Embryonic facial prominence (tissue), 1 donor: ENCODE measurements around the gene NEXN.

Source experiments
- DNase-seq: peaks from one replicate; pipeline ENCODE4 v3.0.0-alpha.2; 2016; ENCODE audit errors: extremely low spot score

Gene NEXN

GRCh38 chr1:77888081-77888780 is at the start of gene NEXN:
Gene NEXN, plus strand, starts transcription at chr1:77888624. Its CDS starts 27,483 bp downstream, at chr1:77916107.
- peak; percentile 59 for DNase-seq

DNA sequence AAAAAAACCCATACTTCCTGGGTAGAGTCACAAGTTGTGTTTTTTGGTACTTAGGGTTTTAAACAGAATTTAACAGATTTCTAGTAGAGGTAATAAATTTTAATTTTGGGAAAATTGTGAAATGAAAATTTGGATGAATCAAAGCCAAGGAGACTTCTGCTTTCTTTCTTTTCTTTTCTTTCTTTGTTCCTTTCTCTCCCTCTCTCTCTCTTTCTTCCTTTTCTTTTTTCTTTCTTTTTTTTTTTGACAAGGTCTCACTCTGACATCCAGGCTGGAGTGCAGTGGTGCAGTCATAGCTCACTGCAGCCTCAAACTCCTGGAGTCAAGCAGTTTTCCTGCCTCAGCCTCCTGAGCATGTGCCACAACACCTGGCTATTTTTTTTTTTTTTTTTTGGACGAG is 46.9 kb upstream of the NEXN start:
- DNase-seq: no peak

DNA sequence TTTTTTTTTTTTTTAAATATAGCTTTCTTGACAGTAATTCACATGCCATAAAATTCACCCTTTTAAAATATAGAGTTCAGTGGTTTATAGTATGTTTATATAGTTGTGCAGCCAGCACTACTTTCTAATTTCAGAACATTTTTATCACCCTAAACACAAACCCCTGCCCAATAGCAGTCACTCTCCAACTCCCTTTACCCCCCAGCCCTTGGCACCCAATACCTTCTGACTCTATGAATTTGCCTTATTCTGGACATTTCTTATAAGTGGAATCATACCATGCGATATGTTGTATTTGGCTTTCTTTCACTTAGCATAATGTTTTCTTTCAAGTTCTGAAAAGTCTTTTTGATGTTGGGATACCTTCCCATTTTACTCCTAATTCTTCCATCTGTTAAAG is 42.5 kb upstream of the NEXN start:
- no peak for DNase-seq

GRCh38 chr1:77846966-77847365 is 41.5 kb upstream of the NEXN start:
- DNase-seq: no peak

DNA sequence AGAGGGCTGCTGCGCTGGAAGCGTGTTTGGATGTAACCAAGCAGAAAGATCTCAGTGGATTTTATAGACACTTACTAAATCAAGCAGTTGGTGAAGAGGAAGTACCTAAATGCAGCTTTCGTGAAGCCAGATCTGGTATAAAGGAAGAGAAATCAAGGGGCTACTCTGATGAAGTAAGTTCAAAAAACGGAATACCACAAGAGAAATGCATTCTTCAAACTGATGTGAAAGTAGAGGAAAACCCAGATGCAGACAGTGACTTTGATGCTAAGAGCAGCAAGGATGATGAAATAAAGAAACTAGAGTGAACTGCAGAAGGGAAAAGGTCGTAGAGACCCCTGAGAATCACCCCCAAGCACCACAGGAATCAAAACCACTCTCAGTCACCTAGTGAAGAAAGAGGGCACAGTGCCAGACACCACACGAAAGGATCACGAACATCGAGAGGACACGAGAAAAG is 40.8 kb upstream of the NEXN start:
- no peak for DNase-seq

DNA sequence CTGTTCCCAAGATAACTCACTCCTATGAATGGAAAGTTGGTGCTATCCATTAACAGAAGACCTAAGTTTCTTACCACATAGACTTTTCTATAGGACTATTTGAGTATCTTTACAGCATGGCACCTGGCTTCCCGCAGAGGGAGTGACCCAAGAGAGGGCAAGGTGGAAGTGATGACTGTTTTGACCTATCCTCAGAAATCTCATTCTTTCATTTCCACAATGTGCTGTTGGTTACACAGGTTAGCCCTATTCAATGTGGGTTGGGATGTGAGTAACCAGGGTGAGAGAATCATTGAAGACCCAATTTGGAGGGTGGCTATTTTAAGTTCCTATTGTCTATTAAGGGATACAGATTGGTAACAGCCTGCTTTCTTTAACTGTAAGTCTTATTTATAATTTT is 38.3 kb upstream of the NEXN start:
- no peak for DNase-seq

DNA sequence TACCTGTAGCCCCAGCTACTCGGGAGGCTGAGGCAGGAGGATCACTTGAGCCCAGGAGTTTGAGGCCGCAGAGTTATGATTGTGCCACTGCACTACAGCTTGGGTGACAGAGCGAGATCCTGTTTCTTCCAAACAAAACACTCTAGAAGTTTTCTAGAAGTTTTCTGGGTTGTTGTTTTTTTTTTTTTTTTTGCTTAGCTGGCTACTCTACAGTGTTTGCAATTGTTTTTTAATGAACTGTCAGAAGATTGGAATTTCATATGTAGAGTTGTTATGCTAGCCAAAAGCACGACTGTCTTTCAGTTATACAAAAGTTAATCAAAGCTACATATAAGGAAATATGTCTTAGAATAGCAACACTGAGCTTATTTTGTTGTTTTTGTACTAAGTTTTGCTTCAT is 30.9 kb upstream of the NEXN start:
- no peak for DNase-seq

- no peak for DNase-seq
Observed at GRCh38 chr1:77858725-77859124, 29.7 kb upstream of the NEXN start.

DNA sequence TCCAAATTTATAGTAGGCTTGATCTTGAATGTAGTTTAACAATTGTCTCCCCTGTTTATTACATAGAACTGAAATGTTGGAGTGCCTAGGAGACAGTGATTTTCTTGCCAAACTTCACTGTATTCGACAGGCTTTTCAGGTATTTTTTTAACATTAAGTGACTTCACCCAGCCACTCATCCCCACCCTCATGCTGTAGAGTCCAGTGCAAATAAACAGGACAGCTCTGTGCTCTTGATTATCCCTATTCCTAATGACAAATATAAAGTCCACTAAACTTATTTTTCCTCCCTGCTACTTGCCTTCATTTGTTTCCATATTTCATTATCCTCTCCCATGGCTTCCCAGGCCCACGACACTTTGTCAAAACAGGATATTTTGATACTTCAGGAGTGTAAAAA is 29.2 kb upstream of the NEXN start:
- DNase-seq: no peak

DNA sequence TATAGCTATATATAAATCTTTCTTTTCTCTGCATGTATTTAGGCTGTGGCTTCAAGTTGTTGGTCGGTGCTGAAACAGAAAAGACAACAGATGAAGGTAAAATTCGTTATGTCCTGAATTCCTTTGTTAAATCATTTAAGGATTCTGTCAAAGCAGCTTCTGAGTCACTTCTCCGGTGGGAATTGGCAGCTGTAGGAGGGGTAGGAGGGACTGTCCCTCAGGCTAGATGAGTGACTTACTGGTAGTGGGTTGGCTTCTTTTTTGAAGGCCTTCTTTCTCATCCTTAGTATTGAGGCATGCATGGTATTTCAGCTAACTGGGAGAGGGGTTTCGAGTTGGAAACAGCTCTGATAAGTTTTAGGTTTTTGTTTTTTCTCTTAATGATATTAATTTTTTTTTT is 22.1 kb upstream of the NEXN start:
- no peak for DNase-seq

DNA sequence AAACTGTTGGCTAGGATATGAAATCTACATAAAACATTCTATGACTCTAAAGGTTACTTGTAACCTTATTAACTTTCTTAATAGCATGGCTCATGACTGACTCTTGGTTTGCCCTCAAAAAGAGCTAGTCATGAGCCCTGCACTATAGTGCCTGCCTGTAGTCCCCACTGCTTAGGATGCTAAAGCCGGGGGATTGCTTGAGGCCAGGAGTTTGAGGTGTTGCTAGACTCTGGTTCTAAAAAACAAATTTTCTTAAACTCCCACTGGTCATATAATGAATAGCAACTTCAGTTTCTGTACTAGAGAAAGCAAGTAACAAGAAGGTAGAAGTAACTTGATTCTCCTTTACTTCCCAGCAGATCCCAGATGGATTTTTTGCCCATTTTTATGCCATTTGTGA is 15.8 kb upstream of the NEXN start:
- DNase-seq: no peak

DNA sequence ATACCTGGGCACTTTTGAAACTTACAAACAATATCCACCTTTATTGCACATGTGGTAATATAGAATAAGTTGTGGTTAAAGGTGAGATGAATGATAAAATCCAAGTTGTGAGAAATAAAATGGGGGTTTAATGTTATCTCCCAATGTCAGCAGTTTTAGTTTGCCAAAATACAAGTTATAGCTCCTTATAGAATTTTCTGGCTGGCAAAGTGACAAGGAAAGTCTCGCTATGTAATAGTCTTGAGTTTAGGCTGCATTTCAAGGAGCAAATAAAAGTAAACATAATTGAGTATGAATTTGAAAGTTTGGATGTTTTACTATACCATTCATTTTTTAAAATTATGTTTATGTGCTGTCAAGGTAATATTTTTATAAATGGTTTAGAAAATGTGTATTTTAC is 15.0 kb upstream of the NEXN start:
- DNase-seq: no peak

GRCh38 chr1:77874804-77875445 is 13.5 kb upstream of the NEXN start:
- DNase-seq: no peak

DNA sequence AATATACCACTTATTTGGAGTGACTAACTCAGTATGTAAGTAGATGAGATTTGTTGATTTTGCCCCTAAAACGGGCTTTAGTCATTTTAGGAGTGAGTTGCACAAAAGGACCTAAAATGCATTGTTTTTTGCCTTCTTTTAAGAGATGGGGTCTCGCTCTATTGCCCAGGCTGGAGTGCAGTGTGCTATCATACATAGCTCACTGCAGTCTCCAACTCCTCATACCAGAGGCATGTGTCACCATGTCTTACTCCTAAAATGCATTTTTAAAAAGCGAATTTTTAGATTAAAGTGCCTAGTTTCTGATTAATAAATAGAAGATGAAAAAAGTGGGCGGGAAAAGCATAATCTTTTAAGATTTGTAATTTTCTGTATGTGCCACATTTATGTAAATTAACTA is 11.5 kb upstream of the NEXN start:
- DNase-seq: no peak

- DNase-seq: no peak
Observed at GRCh38 chr1:77881061-77881460, 7.4 kb upstream of the NEXN start.

GRCh38 chr1:77882411-77882810 is 6.0 kb upstream of the NEXN start:
- no peak for DNase-seq

- peak; percentile 29 for DNase-seq
Observed at GRCh38 chr1:77888781-77889642, 588 bp downstream of the NEXN start.

- no peak for DNase-seq
Observed at GRCh38 chr1:77889671-77890070, 1.2 kb downstream of the NEXN start.

- no peak for DNase-seq
Observed at GRCh38 chr1:77891200-77891599, 2.8 kb downstream of the NEXN start.

- DNase-seq: no peak
Observed at GRCh38 chr1:77899647-77900320, 11.4 kb downstream of the NEXN start.

DNA sequence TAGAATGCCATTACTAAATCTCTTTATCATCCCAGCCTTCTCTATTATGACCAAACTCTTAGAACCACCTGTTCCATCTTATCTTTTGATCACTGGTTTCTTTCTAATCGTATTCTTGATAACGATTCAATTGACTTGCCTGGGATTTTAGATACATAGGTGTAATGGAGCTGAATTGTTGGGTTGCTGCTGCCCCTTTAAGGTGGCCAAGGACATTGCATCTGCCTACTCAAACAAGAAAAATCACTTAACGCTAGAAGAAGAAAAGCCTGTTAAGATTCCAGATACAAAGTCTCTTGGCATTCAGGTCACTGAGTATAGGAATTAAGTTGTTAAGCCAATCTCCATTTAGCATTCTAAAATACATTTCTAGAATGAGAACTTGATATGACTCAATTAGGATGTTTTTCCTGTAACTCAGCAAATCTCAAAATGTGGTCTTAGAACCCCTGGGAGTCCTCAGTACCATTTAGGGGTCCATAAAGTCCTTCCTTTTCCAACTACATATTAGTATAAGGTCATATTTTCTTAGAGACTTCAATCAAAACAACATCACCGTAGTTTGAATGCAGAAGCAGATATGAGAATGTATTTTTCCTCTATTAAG is 12.4 kb downstream of the NEXN start:
- DNase-seq: no peak

- no peak for DNase-seq
Observed at GRCh38 chr1:77905603-77906002, 17.2 kb downstream of the NEXN start.
